Dermis blood vessel endothelial cell (primary cell): ENCODE measurements around the gene MYRF. TPM values are rescaled to one million over a fixed set of nuclear protein-coding genes. Genes with fewer than 3 reads are reported as not detected.

Experiments used
- DNase-seq: peaks from one replicate; pipeline ENCODE4 v3.0.0; 2010
- total RNA-seq: library from RNA; depleted of rRNA; stranded (reverse); fragments of >200 nt; gene quantifications from 2 replicates; pipeline ENCODE4 v1.2.3, GENCODE V29; 2014

MYRF gene
- 0.17 and 0.28 TPM in 2 replicates for total RNA-seq

GRCh38 chr11:61752117-61752924 lies at the start of gene MYRF:
TSS of gene MYRF (plus strand) at chr11:61752636. CDS start at chr11:61752745, 109 bp downstream.
- peak; percentile 54 for DNase-seq

- no peak for DNase-seq
These were observed 49.6 kb upstream of the MYRF start for GRCh38 chr11:61702701-61703312.

GRCh38 chr11:61704838-61705237 lies 47.6 kb upstream of the MYRF start:
- DNase-seq: no peak

GRCh38 chr11:61706452-61707400 lies 45.7 kb upstream of the MYRF start:
- no peak for DNase-seq

GRCh38 chr11:61707574-61707973 lies 44.9 kb upstream of the MYRF start:
- DNase-seq: no peak

- no peak for DNase-seq
These were observed 43.3 kb upstream of the MYRF start for GRCh38 chr11:61709110-61709509.

GRCh38 chr11:61709572-61709971 lies 42.9 kb upstream of the MYRF start:
- no peak for DNase-seq

- DNase-seq: no peak
These were observed 42.4 kb upstream of the MYRF start for GRCh38 chr11:61710019-61710418.

GRCh38 chr11:61711037-61711436 lies 41.4 kb upstream of the MYRF start:
- no peak for DNase-seq

- DNase-seq: no peak
These were observed 40.9 kb upstream of the MYRF start for GRCh38 chr11:61711498-61711897.

GRCh38 chr11:61712314-61712713 lies 40.1 kb upstream of the MYRF start:
- DNase-seq: no peak

- no peak for DNase-seq
These were observed 39.6 kb upstream of the MYRF start for GRCh38 chr11:61712846-61713245.

- DNase-seq: no peak
These were observed 39.0 kb upstream of the MYRF start for GRCh38 chr11:61713464-61713863.

- no peak for DNase-seq
These were observed 38.5 kb upstream of the MYRF start for GRCh38 chr11:61713906-61714305.

- no peak for DNase-seq
These were observed 38.1 kb upstream of the MYRF start for GRCh38 chr11:61714316-61714715.

GRCh38 chr11:61714916-61715315 lies 37.5 kb upstream of the MYRF start:
- no peak for DNase-seq

- DNase-seq: no peak
These were observed 36.6 kb upstream of the MYRF start for GRCh38 chr11:61715867-61716266.

- peak; percentile 47 for DNase-seq
These were observed 35.8 kb upstream of the MYRF start for GRCh38 chr11:61716478-61717285.

- no peak for DNase-seq
These were observed 35.0 kb upstream of the MYRF start for GRCh38 chr11:61717286-61718033.

- DNase-seq: no peak
These were observed 34.3 kb upstream of the MYRF start for GRCh38 chr11:61718046-61718531.

GRCh38 chr11:61718621-61719302 lies 33.7 kb upstream of the MYRF start:
- DNase-seq: peak; percentile 44
